H1 (cell line): ENCODE data around the gene ZNF831. TPM values are rescaled to one million over a fixed set of nuclear protein-coding genes. Genes with fewer than 3 reads are reported as not detected.

Experiments used
- CTCF ChIA-PET: fragments of 300-600 bp; sonication (Branson Sonifier 250); formaldehyde crosslinking; loops from one replicate; lab custom pipeline; 2021; ENCODE audit not compliant: partially characterized antibody; lab: Charles Lee
- POLR2A ChIA-PET: fragments of 300-600 bp; sonication (Branson Sonifier 250); formaldehyde crosslinking; loops from one replicate; lab custom pipeline; 2021; ENCODE audit warnings: inconsistent platforms; ENCODE audit not compliant: partially characterized antibody; lab: Charles Lee
- DNase-seq, 2 experiments: peaks; one replicate each; pipeline versions ENCODE4 v3.0.0 to v3.0.0-alpha.2; 2010 to 2022; ENCODE audit warnings: low spot score in 2 of 2, low read depth in 1 of 2, mixed read lengths in 1 of 2
- FAIRE-seq: peaks from 2 replicates; lab custom pipeline; 2011; peaks lifted over from hg19 to GRCh38; lab: Jason Lieb, UNC
- H2AFZ ChIP-seq: 2 replicates; pipeline ENCODE4 v1.8.1; 2012; ENCODE audit warnings: low read length, inconsistent platforms
- H2AK5ac ChIP-seq: 2 replicates; pipeline ENCODE4 v1.6.1; 2013; ENCODE audit warnings: low read depth, low read length
- H2BK120ac ChIP-seq: replicated peaks from 2 replicates; pipeline ENCODE3; 2013; ENCODE audit warnings: low read depth, low read length, inconsistent platforms
- H2BK12ac ChIP-seq: 2 replicates; pipeline ENCODE4 v1.6.1; 2013; ENCODE audit warnings: low read depth, low read length
- H2BK15ac ChIP-seq: 2 replicates; pipeline ENCODE4 v1.6.1; 2013; ENCODE audit warnings: low read length
- H2BK20ac ChIP-seq: 2 replicates; pipeline ENCODE4 v1.6.1; 2013; ENCODE audit warnings: low read length
- H2BK5ac ChIP-seq: 2 replicates; pipeline ENCODE4 v1.6.1; 2013; ENCODE audit warnings: low read depth, low read length
- H3K14ac ChIP-seq: 2 replicates; pipeline ENCODE4 v1.6.1; 2013; ENCODE audit warnings: inconsistent platforms; ENCODE audit not compliant: insufficient read length
- H3K18ac ChIP-seq: 2 replicates; pipeline ENCODE4 v1.6.1; 2013; ENCODE audit warnings: low read length; ENCODE audit errors: extremely low read depth
- H3K23ac ChIP-seq: 2 replicates; pipeline ENCODE4 v1.6.1; 2013; ENCODE audit warnings: inconsistent platforms; ENCODE audit not compliant: insufficient read length
- H3K23me2 ChIP-seq: 2 replicates; pipeline ENCODE4 v1.6.1; 2013; ENCODE audit warnings: low read depth, low read length
- H3K27ac ChIP-seq: 2 replicates; pipeline ENCODE4 v1.6.1; 2011; ENCODE audit warnings: low read depth, low read length, inconsistent platforms
- H3K27me3 ChIP-seq, 4 experiments: replicated peaks in 1 of 4; 1 replicate in 1 of 4; 2 replicates in 3 of 4; pipeline versions ENCODE4 v1.6.1 to v1.8.1; 2011 to 2013; ENCODE audit warnings: low read length in 3 of 4, mild to moderate bottlenecking in 3 of 4, inconsistent platforms in 2 of 4, mixed read lengths in 2 of 4, moderate library complexity in 1 of 4; ENCODE audit not compliant: control insufficient read depth in 3 of 4, insufficient read depth in 3 of 4; ENCODE audit errors: extremely low read depth in 1 of 4
- H3K36me3 ChIP-seq, 4 experiments: 2 replicates each; pipeline versions ENCODE4 v1.6.1 to v1.8.1; 2011 to 2013; ENCODE audit warnings: mild to moderate bottlenecking in 4 of 4, low read length in 3 of 4, moderate library complexity in 2 of 4, control low read depth in 1 of 4, inconsistent platforms in 1 of 4; ENCODE audit not compliant: insufficient read depth in 4 of 4, control insufficient read depth in 2 of 4
- H3K4ac ChIP-seq: replicated peaks from 2 replicates; pipeline ENCODE3; 2013; ENCODE audit warnings: low read length, low read depth, mixed read lengths, inconsistent platforms; ENCODE audit not compliant: insufficient read length
- H3K4me1 ChIP-seq, 4 experiments: replicated peaks in 1 of 4; 1 replicate in 1 of 4; 2 replicates in 3 of 4; pipeline versions ENCODE4 v1.6.1 to v1.8.1; 2011 to 2013; ENCODE audit warnings: low read length in 3 of 4, inconsistent platforms in 2 of 4, mixed read lengths in 1 of 4; ENCODE audit not compliant: insufficient read depth in 4 of 4, control insufficient read depth in 3 of 4
- H3K4me2 ChIP-seq, 2 experiments: 2 replicates each; pipeline versions ENCODE4 v1.6.1 to v1.8.1; 2011 to 2013; ENCODE audit warnings: low read depth in 2 of 2, low read length in 2 of 2, control low read depth in 1 of 2, inconsistent platforms in 1 of 2, mild to moderate bottlenecking in 1 of 2; ENCODE audit not compliant: insufficient read depth in 1 of 2
- H3K4me3 ChIP-seq, 4 experiments: fragments of 200-600, 300-600 bp in 1 of 4; sonication (generic), shearing (Covaris generic), sonication (Bioruptor Twin) in 1 of 4; 2 replicates each; pipeline versions ENCODE4 v1.5.1 to v1.8.1; 2011 to 2016; ENCODE audit warnings: low read length in 4 of 4, low read depth in 3 of 4, control low read depth in 2 of 4, inconsistent platforms in 2 of 4, mild to moderate bottlenecking in 2 of 4, mixed read lengths in 1 of 4, moderate library complexity in 1 of 4; ENCODE audit not compliant: insufficient read depth in 2 of 4; ENCODE audit errors: extremely low read depth in 1 of 4
- H3K56ac ChIP-seq: replicated peaks from 2 replicates; pipeline ENCODE3; 2013; ENCODE audit warnings: low read depth, mild to moderate bottlenecking, mixed read lengths, low read length, inconsistent platforms; ENCODE audit not compliant: insufficient read length
- H3K79me1 ChIP-seq: 2 replicates; pipeline ENCODE4 v1.6.1; 2013; ENCODE audit warnings: low read depth, low read length, control low read depth
- H3K79me2 ChIP-seq, 2 experiments: 2 replicates each; pipeline versions ENCODE4 v1.6.1 to v1.8.1; 2012 to 2013; ENCODE audit warnings: low read length in 2 of 2, mild to moderate bottlenecking in 2 of 2, inconsistent platforms in 1 of 2; ENCODE audit not compliant: insufficient read depth in 2 of 2, control insufficient read depth in 1 of 2
- H3K9ac ChIP-seq, 4 experiments: replicated peaks in 1 of 4; 1 replicate in 1 of 4; 2 replicates in 3 of 4; pipeline versions ENCODE4 v1.6.1 to v1.8.1; 2011 to 2013; ENCODE audit warnings: low read depth in 3 of 4, low read length in 3 of 4, control low read depth in 2 of 4, mild to moderate bottlenecking in 2 of 4, moderate library complexity in 2 of 4, inconsistent platforms in 1 of 4; ENCODE audit errors: extremely low read depth in 1 of 4
- H3K9me3 ChIP-seq, 2 experiments: 2 replicates each; pipeline versions ENCODE4 v1.6.1 to v1.8.1; 2012 to 2013; ENCODE audit warnings: mild to moderate bottlenecking in 2 of 2, moderate library complexity in 2 of 2, control low read depth in 1 of 2, inconsistent platforms in 1 of 2, low read depth in 1 of 2, low read length in 1 of 2, mixed read lengths in 1 of 2; ENCODE audit not compliant: insufficient read depth in 2 of 2
- H4K20me1 ChIP-seq, 2 experiments: replicated peaks in 1 of 2; 2 replicates each; pipeline versions ENCODE3 to v1.8.1; 2011 to 2013; ENCODE audit warnings: inconsistent platforms in 2 of 2, low read length in 2 of 2, mild to moderate bottlenecking in 1 of 2; ENCODE audit not compliant: insufficient read depth in 2 of 2, control insufficient read depth in 1 of 2
- H4K5ac ChIP-seq: 2 replicates; pipeline ENCODE4 v1.6.1; 2013; ENCODE audit warnings: low read length, low read depth, mixed read lengths, inconsistent platforms; ENCODE audit not compliant: insufficient read length
- H4K8ac ChIP-seq: 2 replicates; pipeline ENCODE4 v1.8.0; 2013; ENCODE audit warnings: mild to moderate bottlenecking, moderate library complexity, low read length, inconsistent platforms; ENCODE audit not compliant: insufficient read depth; ENCODE audit errors: extremely low read depth
- H4K91ac ChIP-seq: replicated peaks from 2 replicates; pipeline ENCODE3; 2013; ENCODE audit warnings: low read length, mixed read lengths, inconsistent platforms; ENCODE audit not compliant: insufficient read length
- HDAC2 ChIP-seq, 2 experiments: fragments of 300-600 bp in 1 of 2; sonication (generic) in 1 of 2; IDR thresholded peaks; 2 replicates each; pipeline ENCODE4 v1.6.1; 2011 to 2012; ENCODE audit warnings: low read depth in 2 of 2, low read length in 2 of 2, mild to moderate bottlenecking in 2 of 2, moderate library complexity in 2 of 2, borderline replicate concordance in 1 of 2, inconsistent platforms in 1 of 2
- JUN ChIP-seq: IDR thresholded peaks from 2 replicates; pipeline ENCODE4 v1.6.1; 2011; ENCODE audit warnings: low read depth, mild to moderate bottlenecking, improper control_type of control experiment, low read length
- SIN3A ChIP-seq, 2 experiments: IDR thresholded peaks in 1 of 2; conservative IDR thresholded peaks in 1 of 2; 2 replicates each; pipeline ENCODE4 v1.6.1; 2011 to 2012; ENCODE audit warnings: low read length in 2 of 2, improper control_type of control experiment in 1 of 2, low read depth in 1 of 2, mild to moderate bottlenecking in 1 of 2
- SIRT6 ChIP-seq: IDR thresholded peaks from one replicate; pipeline ENCODE4 v1.7.1; 2012; ENCODE audit warnings: low read length, inconsistent platforms
- WGBS, 2 experiments: shearing (Covaris generic) in 1 of 2; methylation state at CpG; one replicate each; pipeline versions ENCODE4 v1.1.6 to v1.1.7; 2013 to 2015; ENCODE audit warnings: low lambda C conversion rate in 2 of 2, mixed read lengths in 2 of 2, inconsistent platforms in 1 of 2, low coverage in 1 of 2, missing lambda C conversion rate in 1 of 2; ENCODE audit not compliant: insufficient replicate concordance in 2 of 2, insufficient coverage in 1 of 2, insufficient read length in 1 of 2; ENCODE audit errors: extremely low coverage in 1 of 2, missing lambda C conversion rate in 1 of 2; 5-methylcytosine and 5-hydroxymethylcytosine counted together
- polyA plus RNA-seq, 7 experiments: library from polyadenylated mRNA; depleted of rRNA in 3 of 7; stranded (reverse) in 5 of 7; unstranded in 2 of 7; fragments of >200 nt in 5 of 7; fragments of 200-250 nt in 2 of 7; gene quantifications; 1 replicate in 5 of 7; 2 replicates in 1 of 7; 4 replicates in 1 of 7; pipeline versions ENCODE4 v1.2.1 to v1.2.3, GENCODE V29; 2011 to 2013; ENCODE audit warnings: missing spikeins in 2 of 7, mixed read lengths in 2 of 7
- total RNA-seq: library from RNA; stranded (reverse); fragmentation: NEBNext Ultra II Directional; extraction: Animal tissue kit (Norgen Biotek cat#: 25700); gene quantifications from 2 replicates; pipeline ENCODE4 v1.2.1, GENCODE V29; 2021
- TF ChIP-seq, protein P1 (sequence below): IDR thresholded peaks from 2 replicates; pipeline ENCODE4 v1.6.1; 2012; ENCODE audit warnings: inconsistent platforms
- TF ChIP-seq, protein P2 (sequence below): IDR thresholded peaks from 2 replicates; pipeline ENCODE4 v1.6.1; 2011; ENCODE audit warnings: low read length, improper control_type of control experiment

The ZNF831 gene
- total and polyA plus RNA-seq, 2 of the 8 experiments (the other 6 are each of a cell fraction or from before 2014, with no cell fraction given), result not detected

DNA sequence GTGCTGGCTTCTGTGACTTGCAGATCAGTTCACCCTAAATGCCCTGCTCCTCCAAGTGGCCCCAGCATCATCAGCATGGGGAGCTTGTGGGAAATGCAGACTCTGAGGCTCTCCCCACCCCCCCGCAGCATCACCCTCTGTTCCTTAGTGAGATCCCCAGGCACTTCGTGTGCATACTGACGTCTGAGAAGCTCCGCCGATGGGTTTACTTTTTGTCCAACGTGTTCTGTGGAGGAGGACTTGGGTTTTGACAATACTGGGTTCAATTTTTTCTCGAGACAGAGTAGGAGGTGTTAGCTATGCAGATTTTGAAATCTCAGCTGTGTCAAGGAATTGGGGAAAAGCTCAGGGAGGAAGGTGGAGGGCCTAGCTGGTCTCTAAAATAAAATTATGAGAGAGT lies 38.3 kb upstream of the ZNF831 start:
- no peak overlapping the region; a peak in 1 of 4 replicates for H3K4me2 ChIP-seq
- CTCF ChIA-PET, result interaction anchor here (1.1 to 1.9 kb wide), 3 partner anchors 14 to 304 kb away, joined by 3 to 5 read pairs (median 4); no protein-coding TSS in a partner anchor
- no peak overlapping the region; the same call in 1 of the 2 replicates for H2AK5ac ChIP-seq
- no peaks in the 10 kb centered on the region for H3K36me3 ChIP-seq
- H3K9ac ChIP-seq, result no peak overlapping the region
- H3K14ac ChIP-seq, result no peak overlapping the region
- H2BK20ac ChIP-seq, result no peak overlapping the region
- no peak overlapping the region for H3K27ac ChIP-seq
- H3K23me2 ChIP-seq, result no peaks in the 10 kb centered on the region
- no peak overlapping the region for H2AFZ ChIP-seq
- no peaks in the 10 kb centered on the region for H3K79me2 ChIP-seq
- H3K4me1 ChIP-seq, result peaks cover 4 to 21% (median 19%) of the 10 kb centered on the region in 4 experiments
- no peak overlapping the region for H3K4ac ChIP-seq
- DNase-seq (no peak), FAIRE-seq (no peak)
- TF ChIP-seq, protein P1, sequence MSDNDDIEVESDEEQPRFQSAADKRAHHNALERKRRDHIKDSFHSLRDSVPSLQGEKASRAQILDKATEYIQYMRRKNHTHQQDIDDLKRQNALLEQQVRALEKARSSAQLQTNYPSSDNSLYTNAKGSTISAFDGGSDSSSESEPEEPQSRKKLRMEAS, result no peak
- TF ChIP-seq SIRT6, result no peak
- TF ChIP-seq, protein P2, sequence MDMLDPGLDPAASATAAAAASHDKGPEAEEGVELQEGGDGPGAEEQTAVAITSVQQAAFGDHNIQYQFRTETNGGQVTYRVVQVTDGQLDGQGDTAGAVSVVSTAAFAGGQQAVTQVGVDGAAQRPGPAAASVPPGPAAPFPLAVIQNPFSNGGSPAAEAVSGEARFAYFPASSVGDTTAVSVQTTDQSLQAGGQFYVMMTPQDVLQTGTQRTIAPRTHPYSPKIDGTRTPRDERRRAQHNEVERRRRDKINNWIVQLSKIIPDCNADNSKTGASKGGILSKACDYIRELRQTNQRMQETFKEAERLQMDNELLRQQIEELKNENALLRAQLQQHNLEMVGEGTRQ, result no peak
- no peak for TF ChIP-seq SIN3A (conservative IDR thresholded peaks at IDR 0.05 in 1 of 2, IDR thresholded peaks at IDR 0.05 in 1 of 2; ENCODE audit: low read depth in 1 of 2, low read length in 2 of 2)
- TF ChIP-seq JUN, result no peak
- TF ChIP-seq HDAC2 (IDR thresholded peaks at IDR 0.05; ENCODE audit: borderline replicate concordance in 1 of 2, low read depth in 2 of 2, low read length in 2 of 2), result no peak
- no peak overlapping the region for H4K8ac ChIP-seq
- no peak overlapping the region for H3K23ac ChIP-seq
- no peak overlapping the region for H2BK15ac ChIP-seq
- H2BK5ac ChIP-seq, result no peak overlapping the region
- H3K9me3 ChIP-seq, result peaks cover 0 to 9% of the 10 kb centered on the region in 2 experiments; a peak in 3 of 4 replicates
- no peak overlapping the region for H4K5ac ChIP-seq
- H2BK120ac ChIP-seq, result no peak overlapping the region
- H4K20me1 ChIP-seq, result no peaks in the 10 kb centered on the region
- H4K91ac ChIP-seq, result no peak overlapping the region
- H3K56ac ChIP-seq, result no peak overlapping the region
- no peak overlapping the region for H3K18ac ChIP-seq
- H3K79me1 ChIP-seq, result no peaks in the 10 kb centered on the region
- POLR2A ChIA-PET, result no interaction called here
- H3K4me3 ChIP-seq, result no peak overlapping the region
- no peak overlapping the region for H2BK12ac ChIP-seq
- WGBS, 2 experiments, result 89% methylated on average over 7 of the region's 7 CpGs; no CpG with 5 or more reads in 1 of the 2 experiments
- H3K27me3 ChIP-seq, result no peaks in the 10 kb centered on the region
